A172 (cell line): ENCODE measurements around the gene FRMD4A. TPM values are rescaled to one million over a fixed set of nuclear protein-coding genes. Genes with fewer than 3 reads are reported as not detected.

Experiments
- DNase-seq: peaks from one replicate; pipeline ENCODE4 v3.0.0-alpha.2; 2015; ENCODE audit warnings: low spot score
- total RNA-seq: library from RNA; depleted of rRNA; stranded (reverse); fragments of >200 nt; shearing (Covaris generic); gene quantifications from 2 replicates; pipeline ENCODE4 v1.2.3, GENCODE V29; 2014

The FRMD4A gene
- total RNA-seq, 1 experiment from 2014 or later: 24.1 TPM

- DNase-seq: no peak
Observed at GRCh38 chr10:13820964-13821337, 509.8 kb downstream of the FRMD4A start.

- DNase-seq: no peak
Observed at GRCh38 chr10:13820119-13820963, 510.4 kb downstream of the FRMD4A start.

GRCh38 chr10:13816195-13816925 lies 514.4 kb downstream of the FRMD4A start:
- DNase-seq: peak; percentile 53

GRCh38 chr10:13815756-13816155 lies 515.0 kb downstream of the FRMD4A start:
- peak; percentile 66 for DNase-seq

- DNase-seq: no peak
Observed at GRCh38 chr10:13813550-13813949, 517.2 kb downstream of the FRMD4A start.

GRCh38 chr10:13812804-13813203 lies 517.9 kb downstream of the FRMD4A start:
- DNase-seq: no peak

- DNase-seq: no peak
Observed at GRCh38 chr10:13810568-13810967, 520.2 kb downstream of the FRMD4A start.

- peak; percentile 46 for DNase-seq
Observed at GRCh38 chr10:13809427-13809826, 521.3 kb downstream of the FRMD4A start.

GRCh38 chr10:13808556-13809391 lies 522.0 kb downstream of the FRMD4A start:
- DNase-seq: peak; percentile 81

- DNase-seq: no peak
Observed at GRCh38 chr10:13806419-13806818, 524.3 kb downstream of the FRMD4A start.

GRCh38 chr10:13803566-13804554 lies 526.9 kb downstream of the FRMD4A start:
- DNase-seq: peak; percentile 30

GRCh38 chr10:13801907-13802288 lies 528.8 kb downstream of the FRMD4A start:
- no peak for DNase-seq

- no peak for DNase-seq
Observed at GRCh38 chr10:13801156-13801906, 529.4 kb downstream of the FRMD4A start.

- DNase-seq: no peak
Observed at GRCh38 chr10:13797164-13797563, 533.6 kb downstream of the FRMD4A start.

GRCh38 chr10:13795653-13796555 lies 534.8 kb downstream of the FRMD4A start:
- DNase-seq: no peak

GRCh38 chr10:13794992-13795612 lies 535.6 kb downstream of the FRMD4A start:
- DNase-seq: no peak

- no peak for DNase-seq
Observed at GRCh38 chr10:13792006-13792405, 538.7 kb downstream of the FRMD4A start.

- DNase-seq: no peak
Observed at GRCh38 chr10:13791483-13791882, 539.2 kb downstream of the FRMD4A start.

GRCh38 chr10:13790196-13790595 lies 540.5 kb downstream of the FRMD4A start:
- DNase-seq: no peak
